Lower lobe of right lung (tissue), 2 donors: ENCODE measurements around the gene TIRAP. TPM values are rescaled to one million over a fixed set of nuclear protein-coding genes. Genes with fewer than 3 reads are reported as not detected.

Experiments used
- ATAC-seq, 2 donors: fragments of 200-7000 bp; cut with Tn5 transposase; one replicate each; pipeline ENCODE4 v1.9.1; 2020 to 2022; ENCODE audit warnings: mild to moderate bottlenecking in 2 of 2, moderate library complexity in 2 of 2
- DNase-seq: peaks from one replicate; pipeline ENCODE4 v3.0.0-alpha.2; 2020
- H3K27ac ChIP-seq: fragments of 200-600 bp; one replicate; pipeline ENCODE4 v1.8.0; 2022
- H3K27me3 ChIP-seq: fragments of 200-600 bp; one replicate; pipeline ENCODE4 v1.8.0; 2022; ENCODE audit warnings: low read depth
- H3K36me3 ChIP-seq: fragments of 200-600 bp; one replicate; pipeline ENCODE4 v1.8.0; 2022; ENCODE audit warnings: mild to moderate bottlenecking
- H3K4me1 ChIP-seq: fragments of 200-600 bp; one replicate; pipeline ENCODE4 v1.8.0; 2022
- H3K4me3 ChIP-seq: fragments of 200-600 bp; one replicate; pipeline ENCODE4 v1.8.0; 2022; ENCODE audit warnings: mild to moderate bottlenecking
- H3K9me3 ChIP-seq: fragments of 200-600 bp; one replicate; pipeline ENCODE4 v1.8.0; 2022
- intact Hi-C: fragments of 100-400 bp; cut with DNase I; formaldehyde crosslinking; loops from one replicate; pipeline ENCODE4 v1.11.0; 2022
- total RNA-seq: library from RNA; stranded (reverse); fragmentation: NEBNext Ultra II Directional; extraction: Animal tissue kit (Norgen Biotek cat#: 25700); gene quantifications from one replicate; pipeline ENCODE4 v1.2.1, GENCODE V29; 2021
- TF ChIP-seq, protein P1 (sequence below): fragments of 200-600 bp; IDR thresholded peaks from one replicate; pipeline ENCODE4 v1.8.0; 2022; ENCODE audit warnings: antibody characterized with exemption, mild to moderate bottlenecking
- donor health status: DM: no; HTN: yes; CAD: no; lungs with severe emphysema.

The TIRAP gene
- total RNA-seq, 1 donor from 2014 or later, result 15.2 TPM

DNA sequence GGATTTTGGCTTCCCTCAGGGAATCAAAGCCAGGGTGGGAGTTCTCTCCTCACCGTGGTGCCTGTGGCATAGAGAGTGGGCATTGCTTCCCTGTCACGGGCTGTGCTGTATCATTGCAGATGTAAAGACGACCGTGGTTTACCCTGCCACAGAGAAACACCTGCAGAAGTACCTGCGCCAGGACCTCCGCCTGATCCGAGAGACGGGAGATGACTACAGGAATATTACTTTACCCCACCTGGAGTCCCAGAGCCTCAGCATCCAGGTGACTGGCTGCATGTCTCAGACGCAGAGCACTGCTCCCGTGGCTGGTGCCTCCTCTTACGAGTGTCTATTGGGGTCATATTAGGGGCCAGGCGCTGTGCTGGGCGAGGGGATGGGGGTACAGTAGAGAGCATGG lies 48.4 kb downstream of the TIRAP start:
- Histone ChIP-seq H3K27ac (no peak overlapping the region), H3K36me3 (peaks cover 35% of the 10 kb centered on the region), H3K9me3 (no peaks in the 10 kb centered on the region), H3K4me3 (no peak overlapping the region), H3K4me1 (peaks cover 9% of the 10 kb centered on the region), H3K27me3 (no peaks in the 10 kb centered on the region)
- TF ChIP-seq, protein P1, sequence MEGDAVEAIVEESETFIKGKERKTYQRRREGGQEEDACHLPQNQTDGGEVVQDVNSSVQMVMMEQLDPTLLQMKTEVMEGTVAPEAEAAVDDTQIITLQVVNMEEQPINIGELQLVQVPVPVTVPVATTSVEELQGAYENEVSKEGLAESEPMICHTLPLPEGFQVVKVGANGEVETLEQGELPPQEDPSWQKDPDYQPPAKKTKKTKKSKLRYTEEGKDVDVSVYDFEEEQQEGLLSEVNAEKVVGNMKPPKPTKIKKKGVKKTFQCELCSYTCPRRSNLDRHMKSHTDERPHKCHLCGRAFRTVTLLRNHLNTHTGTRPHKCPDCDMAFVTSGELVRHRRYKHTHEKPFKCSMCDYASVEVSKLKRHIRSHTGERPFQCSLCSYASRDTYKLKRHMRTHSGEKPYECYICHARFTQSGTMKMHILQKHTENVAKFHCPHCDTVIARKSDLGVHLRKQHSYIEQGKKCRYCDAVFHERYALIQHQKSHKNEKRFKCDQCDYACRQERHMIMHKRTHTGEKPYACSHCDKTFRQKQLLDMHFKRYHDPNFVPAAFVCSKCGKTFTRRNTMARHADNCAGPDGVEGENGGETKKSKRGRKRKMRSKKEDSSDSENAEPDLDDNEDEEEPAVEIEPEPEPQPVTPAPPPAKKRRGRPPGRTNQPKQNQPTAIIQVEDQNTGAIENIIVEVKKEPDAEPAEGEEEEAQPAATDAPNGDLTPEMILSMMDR, result no peak
- DNase-seq (no peak), ATAC-seq (no peak)
- intact Hi-C loops, result no loop called here

DNA sequence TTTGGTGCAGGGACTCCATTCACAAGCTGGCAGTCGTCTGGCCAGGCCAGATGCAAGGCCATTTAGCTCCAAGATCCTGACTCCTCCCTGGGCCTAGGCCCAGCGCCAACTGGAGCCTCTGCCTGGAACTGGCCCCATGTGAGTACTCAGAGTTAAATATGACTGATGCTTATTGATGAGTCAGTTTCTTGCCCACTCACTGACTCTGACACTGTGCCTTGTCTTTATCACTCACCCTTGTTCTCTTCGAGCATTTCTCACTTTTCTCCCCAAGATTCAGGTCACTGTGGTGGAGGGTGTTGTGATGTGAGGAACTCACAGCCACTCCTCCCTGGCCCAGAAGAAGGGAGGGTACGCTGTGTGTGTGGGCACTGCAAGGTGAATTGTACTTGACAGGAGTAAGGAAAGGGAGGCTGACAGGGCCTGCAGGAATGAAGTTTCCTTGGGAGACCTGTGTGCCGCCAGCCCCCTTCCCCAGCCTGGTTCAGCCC lies 49.4 kb downstream of the TIRAP start:
- Histone ChIP-seq H3K36me3 (peaks cover 35% of the 10 kb centered on the region), H3K4me1 (peaks cover 19% of the 10 kb centered on the region), H3K27ac (no peak overlapping the region), H3K4me3 (no peak overlapping the region), H3K27me3 (no peaks in the 10 kb centered on the region), H3K9me3 (no peaks in the 10 kb centered on the region)
- ATAC-seq (peak; percentile 40 to 58), DNase-seq (no peak)
- intact Hi-C loops, result no loop called here
- TF ChIP-seq, protein P1, result no peak

GRCh38 chr11:126333142-126333541 lies 50.2 kb downstream of the TIRAP start:
- DNase-seq, result no peak
- peaks cover 20% of the 10 kb centered on the region for H3K4me1 ChIP-seq
- H3K9me3 ChIP-seq, result no peaks in the 10 kb centered on the region
- ATAC-seq, result no peak
- intact Hi-C loops, result no loop called here
- no peak overlapping the region for H3K4me3 ChIP-seq
- H3K36me3 ChIP-seq, result peaks cover 35% of the 10 kb centered on the region
- TF ChIP-seq, protein P1, result no peak
- H3K27me3 ChIP-seq, result no peaks in the 10 kb centered on the region
- no peak overlapping the region for H3K27ac ChIP-seq

DNA sequence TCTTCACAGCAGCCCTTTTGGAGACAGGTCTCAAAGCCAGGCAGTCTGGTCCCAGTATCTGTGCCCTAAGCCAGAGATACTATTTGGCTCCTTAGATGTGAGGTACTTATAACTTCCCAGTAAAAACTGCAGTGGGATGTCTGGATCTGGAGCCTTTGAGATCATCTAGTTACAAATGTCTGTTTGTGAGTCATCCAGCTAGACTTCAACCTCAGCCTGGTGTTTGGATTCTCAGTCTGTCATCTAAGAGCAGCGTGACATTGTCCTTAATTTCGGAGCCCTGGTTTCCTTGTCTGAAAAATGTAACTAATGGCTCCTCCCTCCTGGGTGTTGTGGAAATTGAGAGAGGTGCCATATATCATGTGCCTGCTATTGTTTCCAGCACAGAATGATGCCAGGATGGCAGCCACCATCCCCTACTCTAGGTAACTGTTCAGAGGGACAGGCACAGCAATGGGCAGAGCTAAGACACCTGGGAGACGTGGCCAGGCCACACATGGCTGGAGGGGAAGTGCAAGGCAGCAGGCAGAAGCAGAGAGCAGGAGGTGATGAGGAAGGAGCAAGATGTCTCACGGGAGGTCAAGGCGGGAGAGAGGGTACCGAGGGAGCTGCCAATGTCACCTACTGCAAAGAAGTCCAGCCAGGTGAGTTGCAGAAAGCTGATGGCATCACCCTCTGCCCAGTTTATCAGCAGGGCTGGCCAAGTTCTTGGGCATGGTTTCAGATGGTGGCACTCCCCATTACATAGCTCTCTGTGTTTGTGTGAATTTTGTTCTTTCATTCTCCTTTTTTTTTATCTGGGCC lies 52.0 kb downstream of the TIRAP start:
- intact Hi-C loops, result no loop called here
- peaks cover 25% of the 10 kb centered on the region for H3K4me1 ChIP-seq
- no peak overlapping the region for H3K4me3 ChIP-seq
- H3K9me3 ChIP-seq, result no peaks in the 10 kb centered on the region
- no peak overlapping the region for H3K27ac ChIP-seq
- TF ChIP-seq, protein P1, result no peak
- H3K27me3 ChIP-seq, result no peaks in the 10 kb centered on the region
- peaks cover 35% of the 10 kb centered on the region for H3K36me3 ChIP-seq
- ATAC-seq (no peak), DNase-seq (no peak)

DNA sequence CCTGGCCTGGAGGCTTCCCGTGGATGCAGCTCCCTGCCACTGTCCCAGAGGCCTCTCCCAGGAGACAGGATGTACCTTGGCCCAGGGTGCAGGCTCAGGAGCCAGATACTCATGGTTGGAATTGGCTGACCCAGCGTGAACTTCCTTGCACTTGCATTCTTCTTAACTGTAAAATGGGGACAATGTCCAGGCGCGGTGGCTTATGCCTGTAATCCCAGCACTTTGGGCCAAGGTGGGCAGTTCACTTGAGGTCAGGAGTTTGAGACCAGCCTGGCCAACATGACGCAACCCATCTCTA lies 52.5 kb downstream of the TIRAP start:
- H3K9me3 ChIP-seq, result no peaks in the 10 kb centered on the region
- TF ChIP-seq, protein P1, result no peak
- intact Hi-C loops, result no loop called here
- H3K36me3 ChIP-seq, result peaks cover 35% of the 10 kb centered on the region
- DNase-seq (no peak), ATAC-seq (no peak)
- no peak overlapping the region for H3K4me3 ChIP-seq
- no peak overlapping the region for H3K27ac ChIP-seq
- no peaks in the 10 kb centered on the region for H3K27me3 ChIP-seq
- H3K4me1 ChIP-seq, result peaks cover 31% of the 10 kb centered on the region
